EL (cell line): ENCODE measurements around the gene TMEM238L.

Source experiments
- DNase-seq: peaks from one replicate; pipeline ENCODE4 v3.0.0-alpha.2; 2016

Gene TMEM238L

GRCh38 chr17:10803350-10803749, 549 bp downstream of the TMEM238L start:
- DNase-seq, result no peak

GRCh38 chr17:10802496-10803284, 1.2 kb downstream of the TMEM238L start:
- no peak for DNase-seq

GRCh38 chr17:10799407-10799806, 4.5 kb downstream of the TMEM238L start:
- no peak for DNase-seq

- DNase-seq, result no peak
These were observed 5.0 kb downstream of the TMEM238L start for GRCh38 chr17:10798910-10799309.

GRCh38 chr17:10798332-10798749, 5.6 kb downstream of the TMEM238L start:
- no peak for DNase-seq

GRCh38 chr17:10797476-10798328, 6.2 kb downstream of the TMEM238L start:
- DNase-seq, result no peak

GRCh38 chr17:10793816-10794215, 10.1 kb downstream of the TMEM238L start:
- DNase-seq, result no peak

- DNase-seq, result no peak
These were observed 10.6 kb downstream of the TMEM238L start for GRCh38 chr17:10793256-10793655.

- no peak for DNase-seq
These were observed 11.7 kb downstream of the TMEM238L start for GRCh38 chr17:10792151-10792550.

GRCh38 chr17:10790491-10791401, 13.2 kb downstream of the TMEM238L start:
- DNase-seq, result no peak

GRCh38 chr17:10789694-10790271, 14.1 kb downstream of the TMEM238L start:
- no peak for DNase-seq

- no peak for DNase-seq
These were observed 16.4 kb downstream of the TMEM238L start for GRCh38 chr17:10787306-10788045.

GRCh38 chr17:10785295-10785694, 18.6 kb downstream of the TMEM238L start:
- no peak for DNase-seq

- DNase-seq, result no peak
These were observed 24.3 kb downstream of the TMEM238L start for GRCh38 chr17:10779609-10780008.

- no peak for DNase-seq
These were observed 26.0 kb downstream of the TMEM238L start for GRCh38 chr17:10777890-10778289.

GRCh38 chr17:10777131-10777807, 26.6 kb downstream of the TMEM238L start:
- DNase-seq, result no peak

- DNase-seq, result no peak
These were observed 27.5 kb downstream of the TMEM238L start for GRCh38 chr17:10776381-10776780.

GRCh38 chr17:10775740-10776356, 28.1 kb downstream of the TMEM238L start:
- no peak for DNase-seq

GRCh38 chr17:10775058-10775457, 28.8 kb downstream of the TMEM238L start:
- no peak for DNase-seq

GRCh38 chr17:10773391-10773790, 30.5 kb downstream of the TMEM238L start:
- DNase-seq, result no peak
